Kidney epithelial cell (primary cell): ENCODE results near the gene ZFP37. TPM values are rescaled to one million over a fixed set of nuclear protein-coding genes. Genes with fewer than 3 reads are reported as not detected.

Experiments used
- DNase-seq: peaks from one replicate; pipeline ENCODE4 v3.0.0-alpha.2; 2010; ENCODE audit warnings: low read depth
- H3K27me3 ChIP-seq: 2 replicates; pipeline ENCODE4 v1.6.0; 2011; ENCODE audit warnings: low read length; ENCODE audit not compliant: control insufficient read depth, insufficient read depth
- H3K36me3 ChIP-seq: 2 replicates; pipeline ENCODE4 v1.5.1; 2011; ENCODE audit warnings: low read length; ENCODE audit not compliant: control insufficient read depth, insufficient read depth
- H3K4me3 ChIP-seq: 2 replicates; pipeline ENCODE4 v1.5.1; 2011; ENCODE audit warnings: low read depth, mild to moderate bottlenecking, control low read depth, low read length
- total RNA-seq: library from RNA; depleted of rRNA; stranded (reverse); fragments of >200 nt; gene quantifications from 2 replicates; pipeline ENCODE4 v1.2.3, GENCODE V29; 2015
- TF ChIP-seq, protein P1 (sequence below): IDR thresholded peaks from 2 replicates; pipeline ENCODE4 v1.5.1; 2011; ENCODE audit warnings: mild to moderate bottlenecking, moderate library complexity, low read length, control low read depth, inconsistent platforms; ENCODE audit not compliant: insufficient read depth, poor library complexity, severe bottlenecking

The ZFP37 gene
- total RNA-seq, 1 donor from 2014 or later = 0.58 TPM

DNA sequence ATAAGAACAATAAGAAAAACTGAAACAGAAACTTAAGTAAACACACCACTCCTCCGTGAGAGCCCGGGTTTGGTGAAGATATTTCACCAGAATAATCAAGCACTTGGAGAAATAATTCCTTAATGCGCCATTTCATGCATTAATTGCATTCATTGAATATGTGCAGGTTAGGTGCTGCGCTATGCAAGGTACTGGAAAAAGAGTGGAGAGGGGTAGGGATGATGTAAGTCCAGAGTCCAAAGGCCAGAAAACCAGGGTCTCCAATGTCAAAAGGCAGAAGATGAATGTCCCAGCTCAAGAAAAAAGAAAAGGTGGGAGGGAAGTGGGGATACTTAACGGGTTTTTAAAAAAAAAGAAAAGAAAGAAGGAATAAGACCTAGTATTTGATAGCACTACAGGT is 669 bp upstream of the ZFP37 start:
- TF ChIP-seq, protein P1, sequence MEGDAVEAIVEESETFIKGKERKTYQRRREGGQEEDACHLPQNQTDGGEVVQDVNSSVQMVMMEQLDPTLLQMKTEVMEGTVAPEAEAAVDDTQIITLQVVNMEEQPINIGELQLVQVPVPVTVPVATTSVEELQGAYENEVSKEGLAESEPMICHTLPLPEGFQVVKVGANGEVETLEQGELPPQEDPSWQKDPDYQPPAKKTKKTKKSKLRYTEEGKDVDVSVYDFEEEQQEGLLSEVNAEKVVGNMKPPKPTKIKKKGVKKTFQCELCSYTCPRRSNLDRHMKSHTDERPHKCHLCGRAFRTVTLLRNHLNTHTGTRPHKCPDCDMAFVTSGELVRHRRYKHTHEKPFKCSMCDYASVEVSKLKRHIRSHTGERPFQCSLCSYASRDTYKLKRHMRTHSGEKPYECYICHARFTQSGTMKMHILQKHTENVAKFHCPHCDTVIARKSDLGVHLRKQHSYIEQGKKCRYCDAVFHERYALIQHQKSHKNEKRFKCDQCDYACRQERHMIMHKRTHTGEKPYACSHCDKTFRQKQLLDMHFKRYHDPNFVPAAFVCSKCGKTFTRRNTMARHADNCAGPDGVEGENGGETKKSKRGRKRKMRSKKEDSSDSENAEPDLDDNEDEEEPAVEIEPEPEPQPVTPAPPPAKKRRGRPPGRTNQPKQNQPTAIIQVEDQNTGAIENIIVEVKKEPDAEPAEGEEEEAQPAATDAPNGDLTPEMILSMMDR = no peak
- no peaks in the 10 kb centered on the region for H3K36me3 ChIP-seq
- no peak for DNase-seq
- peak overlapping the region; percentile 78 for H3K4me3 ChIP-seq
- peaks cover 20% of the 10 kb centered on the region for H3K27me3 ChIP-seq

DNA sequence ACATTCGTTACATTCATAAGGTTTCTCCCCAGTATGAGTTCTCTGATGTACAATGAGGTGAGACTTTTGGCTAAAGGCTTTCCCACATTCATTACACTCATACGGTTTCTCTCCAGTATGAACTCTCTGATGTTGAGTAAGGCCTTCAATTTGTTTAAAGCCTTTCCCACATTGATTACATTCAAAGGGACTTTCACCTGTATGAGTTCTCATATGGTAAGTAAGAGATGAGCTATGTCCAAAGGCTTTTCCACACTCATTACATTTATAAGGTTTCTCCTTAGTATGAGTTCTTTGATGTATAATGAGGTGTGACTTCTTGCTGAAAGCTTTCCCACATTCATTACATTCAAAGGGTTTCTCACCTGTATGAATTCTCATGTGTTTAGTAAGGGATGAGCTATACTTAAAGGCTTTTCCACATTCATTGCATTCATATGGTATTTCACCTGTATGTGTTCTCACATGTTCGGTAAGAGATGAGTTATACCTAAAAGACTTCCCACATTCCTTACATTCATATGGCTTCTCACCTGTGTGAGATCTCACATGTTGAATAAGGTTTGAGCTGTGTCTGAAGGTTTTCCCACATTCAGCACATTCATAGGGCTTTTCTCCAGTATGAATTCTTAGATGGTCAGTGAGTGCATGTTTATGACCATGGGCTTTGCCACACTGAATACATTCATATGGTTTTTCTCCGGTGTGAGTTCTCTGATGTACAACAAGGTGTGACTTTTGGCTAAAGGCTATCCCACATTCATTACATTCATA is 13.5 kb downstream of the ZFP37 start:
- DNase-seq = no peak
- H3K4me3 ChIP-seq = no peak overlapping the region

DNA sequence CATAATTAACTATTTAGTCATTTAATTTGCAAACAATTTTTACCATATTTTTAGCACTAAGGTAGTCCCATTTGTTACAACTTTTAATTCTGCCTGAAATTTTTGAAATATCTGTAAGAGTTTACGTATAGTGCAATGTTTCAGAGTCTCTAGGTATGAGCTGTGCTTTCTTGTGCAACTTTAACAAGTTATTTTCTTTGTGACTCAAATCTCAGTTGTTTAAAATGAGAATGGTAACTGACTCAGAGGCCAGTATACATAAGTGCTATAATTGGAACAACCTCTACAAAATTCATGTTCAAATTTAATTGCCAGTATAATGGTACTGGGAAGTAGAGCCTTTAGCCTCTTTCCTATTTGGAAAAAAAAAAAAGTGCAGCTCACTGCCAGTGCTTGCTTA is 30.3 kb downstream of the ZFP37 start:
- Histone ChIP-seq H3K36me3 (no peaks in the 10 kb centered on the region), H3K27me3 (no peaks in the 10 kb centered on the region), H3K4me3 (no peak overlapping the region)
- TF ChIP-seq, protein P1 = no peak
- DNase-seq = no peak

More for the DNA sequence above, 13.5 kb downstream of the ZFP37 start:
- Histone ChIP-seq H3K27me3 (no peaks in the 10 kb centered on the region), H3K36me3 (peaks cover 1% of the 10 kb centered on the region)
- TF ChIP-seq, protein P1 = no peak

DNA sequence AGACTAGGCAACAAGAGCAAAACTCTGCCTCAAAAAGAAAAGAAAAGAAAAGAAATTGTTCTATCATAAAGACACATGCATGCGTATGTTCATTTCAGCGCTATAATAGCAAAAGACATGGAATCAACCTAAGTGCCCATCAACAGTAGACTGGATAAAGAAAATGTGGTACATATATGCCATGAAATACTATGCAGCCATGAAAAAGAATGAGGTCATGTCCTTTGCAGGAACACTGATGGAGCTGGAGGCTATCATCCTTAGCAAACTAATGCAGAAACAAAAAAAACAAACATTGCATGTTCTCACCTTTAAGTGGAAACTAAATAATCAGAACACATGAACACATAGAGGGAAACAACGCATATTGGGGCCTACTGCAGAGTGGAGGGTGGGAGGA is 38.3 kb downstream of the ZFP37 start:
- no peak for DNase-seq
- Histone ChIP-seq H3K4me3 (no peak overlapping the region), H3K27me3 (no peaks in the 10 kb centered on the region), H3K36me3 (no peaks in the 10 kb centered on the region)
- TF ChIP-seq, protein P1 = no peak

DNA sequence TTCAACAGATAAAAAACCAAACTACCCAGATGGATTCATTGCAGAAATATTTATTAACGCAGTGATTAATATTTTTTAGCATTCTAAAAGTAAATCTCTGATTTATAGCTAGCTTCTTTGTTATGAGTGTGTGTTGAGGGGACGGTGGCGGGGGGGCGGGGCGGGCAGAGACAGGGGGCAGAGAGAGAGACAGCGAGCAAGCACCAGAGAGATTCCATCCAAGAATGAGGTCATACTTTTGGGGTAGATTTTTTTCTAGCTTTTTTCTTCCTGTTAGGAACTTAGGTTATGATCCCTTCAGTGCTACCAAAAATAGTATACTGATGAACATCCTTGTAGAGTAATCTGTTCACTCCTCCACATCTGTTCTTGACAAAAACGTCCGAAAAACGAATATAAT is 44.0 kb downstream of the ZFP37 start:
- DNase-seq = no peak

More for the DNA sequence above, 44.0 kb downstream of the ZFP37 start:
- Histone ChIP-seq H3K4me3 (peak overlapping the region; percentile 49), H3K36me3 (no peaks in the 10 kb centered on the region), H3K27me3 (no peaks in the 10 kb centered on the region)
- TF ChIP-seq, protein P1 = no peak
